ENCODE data around the gene COL5A1. TPM values are rescaled to one million over a fixed set of nuclear protein-coding genes. Genes with fewer than 3 reads are reported as not detected.

The COL5A1 gene
- total RNA-seq, 1 donor from 2014 or later, result 19.8 TPM

DNA sequence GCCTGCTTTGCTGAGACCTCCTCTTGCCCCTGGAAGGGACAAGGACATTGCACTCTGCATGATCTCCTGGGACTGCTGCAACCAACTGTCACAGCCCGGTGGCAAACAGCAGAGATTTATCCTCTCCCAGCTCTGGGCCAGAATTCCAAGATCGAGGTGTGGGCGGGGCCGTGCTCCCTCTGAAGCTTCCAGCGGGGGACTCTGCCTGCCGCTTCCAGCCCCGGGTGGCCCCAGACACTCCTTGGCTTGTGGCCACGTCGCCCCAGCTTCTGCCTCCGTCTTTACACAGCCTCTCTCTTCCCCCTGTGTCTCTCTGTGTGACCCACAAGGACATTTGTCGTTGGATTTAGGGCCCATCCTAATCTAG is 67.1 kb downstream of the COL5A1 start:
- Mint-ChIP-seq H3K4me1 (ENCODE audit: low read depth) (peaks cover 2% of the 10 kb centered on the region), H3K36me3 (ENCODE audit: insufficient read depth) (peaks cover 3% of the 10 kb centered on the region), H3K27me3 (no peaks in the 10 kb centered on the region), H3K9me3 (ENCODE audit: low read depth) (no peaks in the 10 kb centered on the region), H3K27ac (no peak overlapping the region), H3K4me3 (ENCODE audit: low read depth) (no peak overlapping the region)
- TF ChIP-seq, protein P1, sequence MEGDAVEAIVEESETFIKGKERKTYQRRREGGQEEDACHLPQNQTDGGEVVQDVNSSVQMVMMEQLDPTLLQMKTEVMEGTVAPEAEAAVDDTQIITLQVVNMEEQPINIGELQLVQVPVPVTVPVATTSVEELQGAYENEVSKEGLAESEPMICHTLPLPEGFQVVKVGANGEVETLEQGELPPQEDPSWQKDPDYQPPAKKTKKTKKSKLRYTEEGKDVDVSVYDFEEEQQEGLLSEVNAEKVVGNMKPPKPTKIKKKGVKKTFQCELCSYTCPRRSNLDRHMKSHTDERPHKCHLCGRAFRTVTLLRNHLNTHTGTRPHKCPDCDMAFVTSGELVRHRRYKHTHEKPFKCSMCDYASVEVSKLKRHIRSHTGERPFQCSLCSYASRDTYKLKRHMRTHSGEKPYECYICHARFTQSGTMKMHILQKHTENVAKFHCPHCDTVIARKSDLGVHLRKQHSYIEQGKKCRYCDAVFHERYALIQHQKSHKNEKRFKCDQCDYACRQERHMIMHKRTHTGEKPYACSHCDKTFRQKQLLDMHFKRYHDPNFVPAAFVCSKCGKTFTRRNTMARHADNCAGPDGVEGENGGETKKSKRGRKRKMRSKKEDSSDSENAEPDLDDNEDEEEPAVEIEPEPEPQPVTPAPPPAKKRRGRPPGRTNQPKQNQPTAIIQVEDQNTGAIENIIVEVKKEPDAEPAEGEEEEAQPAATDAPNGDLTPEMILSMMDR (IDR thresholded peaks at IDR 0.05; ENCODE audit: unreplicated experiment), result no peak
- no peak for DNase-seq (ENCODE audit: low spot score, unreplicated experiment)

DNA sequence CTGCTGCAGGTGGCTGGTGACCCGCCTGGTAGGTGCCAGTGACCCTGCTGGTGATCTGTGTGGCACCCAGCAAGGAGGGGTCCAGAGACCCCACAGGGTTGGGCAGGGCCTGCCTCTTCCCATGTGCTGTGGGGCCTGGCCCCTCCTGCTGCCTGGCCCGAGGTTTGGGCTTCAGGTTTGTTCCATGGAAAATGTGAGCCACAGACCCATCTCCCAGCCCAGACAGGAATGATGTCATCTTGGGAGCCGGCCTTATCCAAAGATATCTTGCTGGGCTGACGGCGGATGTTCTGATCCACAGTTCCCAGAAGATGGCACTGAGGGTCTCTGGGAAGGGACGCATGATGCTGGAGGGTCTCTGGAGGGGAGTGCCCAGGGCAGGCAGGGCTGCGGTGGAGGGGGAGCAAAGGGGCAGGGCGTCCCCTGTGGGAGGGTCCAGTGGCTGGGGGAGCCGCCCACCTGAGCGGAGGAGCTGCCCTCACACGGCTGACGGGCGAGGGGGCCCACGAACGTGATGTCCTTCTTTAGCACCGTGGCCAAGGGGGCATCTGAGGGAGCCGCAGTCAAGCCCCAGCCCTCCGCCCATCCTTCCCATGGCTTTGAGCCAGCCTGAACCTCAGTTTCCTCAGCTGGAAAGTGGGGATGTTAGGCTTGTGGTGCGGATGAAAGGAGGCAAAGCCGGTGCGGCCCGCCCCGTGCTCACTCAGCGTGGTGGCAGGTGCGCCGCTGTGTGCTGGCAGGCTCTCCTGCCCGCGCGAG is 68.1 kb downstream of the COL5A1 start:
- peaks cover under 1% of the 10 kb centered on the region for H3K4me1 Mint-ChIP-seq (ENCODE audit: low read depth)
- H3K27me3 Mint-ChIP-seq, result no peaks in the 10 kb centered on the region
- peaks cover 5% of the 10 kb centered on the region for H3K9me3 Mint-ChIP-seq (ENCODE audit: low read depth)
- H3K36me3 Mint-ChIP-seq (ENCODE audit: insufficient read depth), result peaks cover 6% of the 10 kb centered on the region
- DNase-seq (ENCODE audit: low spot score, unreplicated experiment), result no peak
- H3K27ac Mint-ChIP-seq, result no peak overlapping the region
- TF ChIP-seq, protein P1 (IDR thresholded peaks at IDR 0.05; ENCODE audit: unreplicated experiment), result no peak
- H3K4me3 Mint-ChIP-seq (ENCODE audit: low read depth), result no peak overlapping the region

DNA sequence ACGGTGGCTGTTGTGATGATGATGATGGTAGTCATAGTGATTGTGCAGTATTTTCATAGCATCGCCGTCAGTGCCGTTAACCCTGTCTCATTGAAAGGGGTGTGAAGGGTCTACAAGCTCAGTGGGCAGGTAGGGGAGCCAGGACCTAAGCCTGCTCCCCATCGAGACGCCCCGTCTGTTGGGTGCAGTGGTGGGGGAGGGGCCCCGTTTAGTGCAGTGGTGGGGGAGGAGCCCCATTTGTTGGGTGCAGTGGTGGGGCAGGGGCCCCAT is 68.6 kb downstream of the COL5A1 start:
- Mint-ChIP-seq H3K4me3 (ENCODE audit: low read depth) (no peak overlapping the region), H3K9me3 (ENCODE audit: low read depth) (peaks cover 5% of the 10 kb centered on the region), H3K36me3 (ENCODE audit: insufficient read depth) (peaks cover 8% of the 10 kb centered on the region), H3K27me3 (no peaks in the 10 kb centered on the region), H3K4me1 (ENCODE audit: low read depth) (no peaks in the 10 kb centered on the region), H3K27ac (no peak overlapping the region)
- no peak for DNase-seq (ENCODE audit: low spot score, unreplicated experiment)
- TF ChIP-seq, protein P1 (IDR thresholded peaks at IDR 0.05; ENCODE audit: unreplicated experiment), result no peak

DNA sequence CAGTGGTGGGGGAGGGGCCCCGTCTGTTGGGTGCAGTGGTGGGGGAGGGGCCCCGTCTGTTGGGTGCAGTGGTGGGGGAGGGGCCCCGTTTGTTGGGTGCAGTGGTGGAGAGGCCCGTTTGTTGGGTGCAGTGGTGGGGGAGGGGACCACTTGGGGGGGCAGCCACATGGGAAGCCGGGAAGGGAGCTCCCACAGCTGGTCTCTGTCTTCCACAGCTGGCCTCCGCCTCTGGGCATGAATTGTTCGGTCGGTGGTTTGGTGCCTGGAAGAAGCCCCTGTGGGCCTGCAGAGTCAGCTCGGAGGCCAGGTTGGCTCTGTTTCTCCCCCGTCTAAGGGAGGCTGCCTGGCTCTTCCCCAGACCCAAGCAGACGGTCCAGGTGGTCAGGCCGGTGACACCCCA is 69.3 kb downstream of the COL5A1 start:
- Mint-ChIP-seq H3K4me1 (ENCODE audit: low read depth) (no peaks in the 10 kb centered on the region), H3K27ac (no peak overlapping the region), H3K36me3 (ENCODE audit: insufficient read depth) (peaks cover 8% of the 10 kb centered on the region), H3K4me3 (ENCODE audit: low read depth) (no peak overlapping the region), H3K9me3 (ENCODE audit: low read depth) (peaks cover 5% of the 10 kb centered on the region), H3K27me3 (no peaks in the 10 kb centered on the region)
- TF ChIP-seq, protein P1 (IDR thresholded peaks at IDR 0.05; ENCODE audit: unreplicated experiment), result no peak
- no peak for DNase-seq (ENCODE audit: low spot score, unreplicated experiment)

DNA sequence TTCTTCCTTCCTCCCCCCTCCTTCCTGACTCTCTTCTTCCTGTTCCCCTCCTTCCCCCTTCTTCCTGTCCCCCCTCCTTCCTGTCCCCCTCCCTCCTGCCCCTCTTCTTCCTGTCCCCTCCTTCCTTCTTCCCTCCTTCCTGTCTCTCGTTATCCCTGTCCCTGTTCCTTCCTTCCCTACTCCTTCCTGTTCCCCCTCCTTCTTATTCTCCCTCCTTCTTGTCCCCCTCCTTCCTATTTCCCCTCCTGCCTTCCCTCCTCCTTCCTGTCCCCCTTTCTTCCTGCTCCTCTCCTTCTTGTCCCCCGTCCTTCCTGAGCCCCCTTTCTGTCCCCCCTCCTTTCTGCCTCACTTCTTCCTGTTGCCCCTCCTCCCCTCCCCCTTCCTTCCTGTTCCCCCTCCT is 70.6 kb downstream of the COL5A1 start:
- TF ChIP-seq, protein P1 (IDR thresholded peaks at IDR 0.05; ENCODE audit: unreplicated experiment), result no peak
- H3K27ac Mint-ChIP-seq, result no peak overlapping the region
- H3K4me1 Mint-ChIP-seq (ENCODE audit: low read depth), result no peaks in the 10 kb centered on the region
- peaks cover 8% of the 10 kb centered on the region for H3K36me3 Mint-ChIP-seq (ENCODE audit: insufficient read depth)
- H3K27me3 Mint-ChIP-seq, result no peaks in the 10 kb centered on the region
- H3K4me3 Mint-ChIP-seq (ENCODE audit: low read depth), result no peak overlapping the region
- H3K9me3 Mint-ChIP-seq (ENCODE audit: low read depth), result peaks cover 5% of the 10 kb centered on the region
- no peak for DNase-seq (ENCODE audit: low spot score, unreplicated experiment)
